Liver (tissue), 9 donors: ENCODE results near the gene FILIP1. TPM values are rescaled to one million over a fixed set of nuclear protein-coding genes. Genes with fewer than 3 reads are reported as not detected.

Experiments used
- DNase-seq: peaks from one replicate; pipeline ENCODE4 v3.0.0-alpha.2; 2017; ENCODE audit warnings: low spot score
- H3K27ac ChIP-seq, 2 donors: one replicate each; pipeline ENCODE4 v1.7.0; 2013; ENCODE audit warnings: inconsistent platforms in 2 of 2, low read length in 2 of 2, control low read depth in 1 of 2, low read depth in 1 of 2, mild to moderate bottlenecking in 1 of 2
- H3K27me3 ChIP-seq, 4 donors: one replicate each; pipeline versions ENCODE4 v1.6.1 to v1.7.0; 2013; ENCODE audit warnings: low read length in 3 of 4, inconsistent platforms in 1 of 4, mild to moderate bottlenecking in 1 of 4, moderate library complexity in 1 of 4; ENCODE audit not compliant: control insufficient read depth in 4 of 4, insufficient read depth in 4 of 4
- H3K36me3 ChIP-seq, 4 donors: one replicate each; pipeline versions ENCODE4 v1.6.1 to v1.7.0; 2013; ENCODE audit warnings: low read length in 3 of 4, mild to moderate bottlenecking in 3 of 4, low read depth in 1 of 4, moderate library complexity in 1 of 4; ENCODE audit not compliant: control insufficient read depth in 4 of 4, insufficient read depth in 3 of 4
- H3K4me1 ChIP-seq, 4 donors: one replicate each; pipeline versions ENCODE4 v1.6.1 to v1.7.0; 2013; ENCODE audit warnings: low read length in 3 of 4, mild to moderate bottlenecking in 3 of 4, moderate library complexity in 1 of 4; ENCODE audit not compliant: control insufficient read depth in 4 of 4, insufficient read depth in 4 of 4
- H3K4me3 ChIP-seq, 3 donors: one replicate each; pipeline versions ENCODE4 v1.6.1 to v1.7.0; 2013; ENCODE audit warnings: low read length in 3 of 3, control low read depth in 1 of 3, low read depth in 1 of 3, mild to moderate bottlenecking in 1 of 3
- H3K9ac ChIP-seq, 2 donors: one replicate each; pipeline ENCODE4 v1.7.0; 2013; ENCODE audit warnings: low read length in 2 of 2, mild to moderate bottlenecking in 2 of 2, moderate library complexity in 2 of 2, control low read depth in 1 of 2, low read depth in 1 of 2
- H3K9me3 ChIP-seq, 4 donors: one replicate each; pipeline versions ENCODE4 v1.6.1 to v1.7.0; 2013; ENCODE audit warnings: low read length in 3 of 4; ENCODE audit not compliant: control insufficient read depth in 4 of 4
- FOXA1 ChIP-seq: IDR thresholded peaks from 2 replicates; pipeline ENCODE4 v1.6.1; 2016; ENCODE audit warnings: antibody characterized with exemption
- FOXA2 ChIP-seq: IDR thresholded peaks from 2 replicates; pipeline ENCODE4 v1.6.1; 2016; ENCODE audit warnings: antibody characterized with exemption
- GABPA ChIP-seq, 2 donors: IDR thresholded peaks in 1 of 2; conservative IDR thresholded peaks in 1 of 2; 2 replicates each; pipeline ENCODE4 v1.6.1; 2016; ENCODE audit warnings: antibody characterized with exemption in 2 of 2, mild to moderate bottlenecking in 1 of 2, moderate library complexity in 1 of 2
- HNF4A ChIP-seq, 2 donors: conservative IDR thresholded peaks; 2 replicates each; pipeline ENCODE4 v1.6.1; 2016; ENCODE audit warnings: antibody characterized with exemption in 2 of 2, mild to moderate bottlenecking in 2 of 2
- HNF4G ChIP-seq: IDR thresholded peaks from 2 replicates; pipeline ENCODE4 v1.6.1; 2016; ENCODE audit warnings: antibody characterized with exemption
- JUND ChIP-seq, 2 donors: IDR thresholded peaks; 2 replicates each; pipeline ENCODE4 v1.6.1; 2016; ENCODE audit warnings: antibody characterized with exemption in 2 of 2
- NR2F2 ChIP-seq: IDR thresholded peaks from 2 replicates; pipeline ENCODE4 v1.6.1; 2016; ENCODE audit warnings: antibody characterized with exemption
- RAD21 ChIP-seq, 2 donors: IDR thresholded peaks; 2 replicates each; pipeline ENCODE4 v1.6.1; 2016; ENCODE audit warnings: antibody characterized with exemption in 2 of 2, mild to moderate bottlenecking in 2 of 2
- RXRA ChIP-seq, 2 donors: IDR thresholded peaks; 2 replicates each; pipeline ENCODE4 v1.6.1; 2017 to 2018; ENCODE audit warnings: antibody characterized with exemption in 2 of 2, mild to moderate bottlenecking in 1 of 2
- TAF1 ChIP-seq: conservative IDR thresholded peaks from 2 replicates; pipeline ENCODE4 v1.6.1; 2016; ENCODE audit warnings: antibody characterized with exemption, mild to moderate bottlenecking
- WGBS: extraction: QIAGEN DNeasy Blood & Tissue Kit; methylation state at CpG from one replicate; pipeline ENCODE4 v1.1.7; 2013; 5-methylcytosine and 5-hydroxymethylcytosine counted together
- polyA plus RNA-seq, 2 donors: library from polyadenylated mRNA; stranded (reverse) in 1 of 2; unstranded in 1 of 2; fragments of 200-250 nt in 1 of 2; fragments of >200 nt in 1 of 2; fragmentation: Nextera tagmentation in 1 of 2; extraction: Ambion mirVana in 1 of 2; gene quantifications; one replicate each; pipeline versions ENCODE4 v1.2.1 to v1.2.3, GENCODE V29; 2013 to 2015
- total RNA-seq, 2 donors: library from RNA; depleted of rRNA; stranded (reverse); fragments of >200 nt; gene quantifications; one replicate each; pipeline ENCODE4 v1.2.3, GENCODE V29; 2014
- TF ChIP-seq, protein P1 (sequence below): IDR thresholded peaks from 2 replicates; pipeline ENCODE4 v1.6.1; 2016; ENCODE audit warnings: antibody characterized with exemption, mild to moderate bottlenecking
- TF ChIP-seq, protein P2 (sequence below): IDR thresholded peaks from 2 replicates; pipeline ENCODE4 v1.6.1; 2016; ENCODE audit warnings: antibody characterized with exemption
- TF ChIP-seq, protein P3 (sequence below): IDR thresholded peaks from 2 replicates; pipeline ENCODE4 v1.6.1; 2016; ENCODE audit warnings: antibody characterized with exemption
- TF ChIP-seq, protein P4 (sequence below): fragments of 150-350 bp; IDR thresholded peaks from 2 replicates; pipeline ENCODE4 v1.5.1; 2017; ENCODE audit warnings: improper control_type of control experiment, low read depth, low read length; ENCODE audit not compliant: missing input control
- TF ChIP-seq, protein P5 (sequence below): IDR thresholded peaks from 2 replicates; pipeline ENCODE4 v1.6.1; 2016; ENCODE audit warnings: antibody characterized with exemption
- donor health status: healthy.
- donor health status: healthy.
- donor health status: healthy.
- donor health status: healthy.
- donor health status: healthy.

FILIP1 gene
- total and polyA plus RNA-seq, 4 donors, result 0.70 to 2.8 (median 1.1) TPM

DNA sequence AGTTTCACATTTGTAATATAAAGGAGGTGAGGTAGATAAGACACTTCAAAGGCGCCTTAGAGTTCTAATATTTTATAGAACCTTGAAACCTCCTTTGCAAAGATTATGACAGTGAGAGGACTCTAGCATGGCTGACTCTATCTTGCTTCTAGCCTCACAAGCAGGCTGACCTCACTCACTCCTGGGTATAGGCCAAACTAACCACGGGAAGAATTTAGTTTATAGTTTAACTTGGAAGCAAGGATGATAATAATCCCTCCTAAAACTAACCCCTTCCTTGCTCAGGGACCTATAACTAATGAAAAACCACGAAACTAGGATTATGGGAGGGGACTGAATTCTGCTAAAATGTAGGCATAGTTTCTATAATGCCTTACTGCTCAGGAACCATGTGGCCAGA, 84.3 kb downstream of the FILIP1 start:
- no peak for DNase-seq
- H3K9ac ChIP-seq, result no peak overlapping the region
- H3K27me3 ChIP-seq, result peaks cover 0 to 2% (median 0%) of the 10 kb centered on the region in 4 donors
- H3K36me3 ChIP-seq, result no peaks in the 10 kb centered on the region
- H3K27ac ChIP-seq, result no peak overlapping the region
- H3K4me1 ChIP-seq, result no peaks in the 10 kb centered on the region
- no peaks in the 10 kb centered on the region for H3K9me3 ChIP-seq
- 54% methylated on average over 3 of the region's 3 CpGs for WGBS
- TF ChIP-seq FOXA1 (no peak), HNF4G (no peak), TAF1 (no peak)
- TF ChIP-seq, protein P1, sequence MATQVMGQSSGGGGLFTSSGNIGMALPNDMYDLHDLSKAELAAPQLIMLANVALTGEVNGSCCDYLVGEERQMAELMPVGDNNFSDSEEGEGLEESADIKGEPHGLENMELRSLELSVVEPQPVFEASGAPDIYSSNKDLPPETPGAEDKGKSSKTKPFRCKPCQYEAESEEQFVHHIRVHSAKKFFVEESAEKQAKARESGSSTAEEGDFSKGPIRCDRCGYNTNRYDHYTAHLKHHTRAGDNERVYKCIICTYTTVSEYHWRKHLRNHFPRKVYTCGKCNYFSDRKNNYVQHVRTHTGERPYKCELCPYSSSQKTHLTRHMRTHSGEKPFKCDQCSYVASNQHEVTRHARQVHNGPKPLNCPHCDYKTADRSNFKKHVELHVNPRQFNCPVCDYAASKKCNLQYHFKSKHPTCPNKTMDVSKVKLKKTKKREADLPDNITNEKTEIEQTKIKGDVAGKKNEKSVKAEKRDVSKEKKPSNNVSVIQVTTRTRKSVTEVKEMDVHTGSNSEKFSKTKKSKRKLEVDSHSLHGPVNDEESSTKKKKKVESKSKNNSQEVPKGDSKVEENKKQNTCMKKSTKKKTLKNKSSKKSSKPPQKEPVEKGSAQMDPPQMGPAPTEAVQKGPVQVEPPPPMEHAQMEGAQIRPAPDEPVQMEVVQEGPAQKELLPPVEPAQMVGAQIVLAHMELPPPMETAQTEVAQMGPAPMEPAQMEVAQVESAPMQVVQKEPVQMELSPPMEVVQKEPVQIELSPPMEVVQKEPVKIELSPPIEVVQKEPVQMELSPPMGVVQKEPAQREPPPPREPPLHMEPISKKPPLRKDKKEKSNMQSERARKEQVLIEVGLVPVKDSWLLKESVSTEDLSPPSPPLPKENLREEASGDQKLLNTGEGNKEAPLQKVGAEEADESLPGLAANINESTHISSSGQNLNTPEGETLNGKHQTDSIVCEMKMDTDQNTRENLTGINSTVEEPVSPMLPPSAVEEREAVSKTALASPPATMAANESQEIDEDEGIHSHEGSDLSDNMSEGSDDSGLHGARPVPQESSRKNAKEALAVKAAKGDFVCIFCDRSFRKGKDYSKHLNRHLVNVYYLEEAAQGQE, result no peak
- TF ChIP-seq, protein P2, sequence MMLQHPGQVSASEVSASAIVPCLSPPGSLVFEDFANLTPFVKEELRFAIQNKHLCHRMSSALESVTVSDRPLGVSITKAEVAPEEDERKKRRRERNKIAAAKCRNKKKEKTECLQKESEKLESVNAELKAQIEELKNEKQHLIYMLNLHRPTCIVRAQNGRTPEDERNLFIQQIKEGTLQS, result no peak
- TF ChIP-seq, protein P3, sequence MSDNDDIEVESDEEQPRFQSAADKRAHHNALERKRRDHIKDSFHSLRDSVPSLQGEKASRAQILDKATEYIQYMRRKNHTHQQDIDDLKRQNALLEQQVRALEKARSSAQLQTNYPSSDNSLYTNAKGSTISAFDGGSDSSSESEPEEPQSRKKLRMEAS, result no peak
- TF ChIP-seq, protein P4, sequence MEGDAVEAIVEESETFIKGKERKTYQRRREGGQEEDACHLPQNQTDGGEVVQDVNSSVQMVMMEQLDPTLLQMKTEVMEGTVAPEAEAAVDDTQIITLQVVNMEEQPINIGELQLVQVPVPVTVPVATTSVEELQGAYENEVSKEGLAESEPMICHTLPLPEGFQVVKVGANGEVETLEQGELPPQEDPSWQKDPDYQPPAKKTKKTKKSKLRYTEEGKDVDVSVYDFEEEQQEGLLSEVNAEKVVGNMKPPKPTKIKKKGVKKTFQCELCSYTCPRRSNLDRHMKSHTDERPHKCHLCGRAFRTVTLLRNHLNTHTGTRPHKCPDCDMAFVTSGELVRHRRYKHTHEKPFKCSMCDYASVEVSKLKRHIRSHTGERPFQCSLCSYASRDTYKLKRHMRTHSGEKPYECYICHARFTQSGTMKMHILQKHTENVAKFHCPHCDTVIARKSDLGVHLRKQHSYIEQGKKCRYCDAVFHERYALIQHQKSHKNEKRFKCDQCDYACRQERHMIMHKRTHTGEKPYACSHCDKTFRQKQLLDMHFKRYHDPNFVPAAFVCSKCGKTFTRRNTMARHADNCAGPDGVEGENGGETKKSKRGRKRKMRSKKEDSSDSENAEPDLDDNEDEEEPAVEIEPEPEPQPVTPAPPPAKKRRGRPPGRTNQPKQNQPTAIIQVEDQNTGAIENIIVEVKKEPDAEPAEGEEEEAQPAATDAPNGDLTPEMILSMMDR, result no peak
- H3K4me3 ChIP-seq, result no peak overlapping the region

DNA sequence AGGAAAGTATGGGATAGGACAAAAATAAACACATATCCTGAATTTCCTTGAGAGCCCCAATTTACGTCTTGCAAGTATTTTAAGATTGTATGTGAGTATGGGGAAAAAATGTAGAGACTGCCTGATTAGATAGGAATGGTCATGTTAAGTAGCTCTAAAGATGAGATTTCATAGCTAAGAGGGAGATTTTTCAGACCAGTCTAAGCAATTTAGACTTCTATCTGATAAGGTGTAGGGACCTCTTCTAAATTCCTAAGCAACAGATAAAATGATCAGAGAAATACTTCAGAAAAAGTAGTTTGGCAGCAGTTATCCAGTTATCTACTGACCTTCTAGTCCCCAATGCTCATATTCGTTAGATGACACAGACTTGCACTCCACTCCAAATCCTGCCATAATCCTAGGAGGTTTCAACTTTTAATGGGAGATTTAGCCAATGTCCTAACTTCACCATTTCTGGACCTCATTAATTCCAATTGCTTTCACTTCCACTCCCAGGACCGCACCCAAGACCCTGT, 90.0 kb downstream of the FILIP1 start:
- H3K4me1 ChIP-seq, result no peaks in the 10 kb centered on the region
- WGBS, result 70% methylated on average over 3 of the region's 3 CpGs
- H3K4me3 ChIP-seq, result no peak overlapping the region
- no peak overlapping the region for H3K27ac ChIP-seq
- TF ChIP-seq HNF4A (conservative IDR thresholded peaks at IDR 0.05) (no peak), HNF4G (no peak), FOXA1 (no peak), FOXA2 (no peak), TAF1 (no peak), JUND (IDR thresholded peaks at IDR 0.05) (no peak), RAD21 (IDR thresholded peaks at IDR 0.05) (no peak), NR2F2 (no peak), GABPA (IDR thresholded peaks at IDR 0.05 in 1 of 2, conservative IDR thresholded peaks at IDR 0.05 in 1 of 2) (no peak), RXRA (IDR thresholded peaks at IDR 0.05) (no peak)
- TF ChIP-seq, protein P3, result no peak
- TF ChIP-seq, protein P1, result no peak
- TF ChIP-seq, protein P5, sequence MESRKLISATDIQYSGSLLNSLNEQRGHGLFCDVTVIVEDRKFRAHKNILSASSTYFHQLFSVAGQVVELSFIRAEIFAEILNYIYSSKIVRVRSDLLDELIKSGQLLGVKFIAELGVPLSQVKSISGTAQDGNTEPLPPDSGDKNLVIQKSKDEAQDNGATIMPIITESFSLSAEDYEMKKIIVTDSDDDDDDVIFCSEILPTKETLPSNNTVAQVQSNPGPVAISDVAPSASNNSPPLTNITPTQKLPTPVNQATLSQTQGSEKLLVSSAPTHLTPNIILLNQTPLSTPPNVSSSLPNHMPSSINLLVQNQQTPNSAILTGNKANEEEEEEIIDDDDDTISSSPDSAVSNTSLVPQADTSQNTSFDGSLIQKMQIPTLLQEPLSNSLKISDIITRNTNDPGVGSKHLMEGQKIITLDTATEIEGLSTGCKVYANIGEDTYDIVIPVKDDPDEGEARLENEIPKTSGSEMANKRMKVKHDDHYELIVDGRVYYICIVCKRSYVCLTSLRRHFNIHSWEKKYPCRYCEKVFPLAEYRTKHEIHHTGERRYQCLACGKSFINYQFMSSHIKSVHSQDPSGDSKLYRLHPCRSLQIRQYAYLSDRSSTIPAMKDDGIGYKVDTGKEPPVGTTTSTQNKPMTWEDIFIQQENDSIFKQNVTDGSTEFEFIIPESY, result no peak
- TF ChIP-seq, protein P2, result no peak
- DNase-seq, result no peak
- peaks cover 0 to 3% (median 0%) of the 10 kb centered on the region in 4 donors for H3K27me3 ChIP-seq
- no peak overlapping the region for H3K9ac ChIP-seq
- no peaks in the 10 kb centered on the region for H3K9me3 ChIP-seq
- no peaks in the 10 kb centered on the region for H3K36me3 ChIP-seq
